HepG2 (cell line): ENCODE results near the gene ZNF443. TPM values are rescaled to one million over a fixed set of nuclear protein-coding genes. Genes with fewer than 3 reads are reported as not detected.

ENCODE experiments used
- FOXP1 ChIP-seq, 2 experiments: fragments of 450-650 bp in 1 of 2; IDR thresholded peaks; 2 replicates each; pipeline ENCODE4 v1.6.1; 2017 to 2018; ENCODE audit warnings: antibody characterized with exemption in 1 of 2
- HMGA1 ChIP-seq: sonication (generic); formaldehyde crosslinking; conservative IDR thresholded peaks from 2 replicates; pipeline ENCODE4 v1.4.0; 2020; ENCODE audit warnings: missing genetic modification reagents
- HNF1B ChIP-seq: sonication (generic); formaldehyde crosslinking; IDR thresholded peaks from 2 replicates; pipeline ENCODE4 v1.5.1; 2020; ENCODE audit warnings: mild to moderate bottlenecking, moderate library complexity, missing genetic modification reagents
- HNF4G ChIP-seq, 2 experiments: sonication (generic) in 1 of 2; formaldehyde crosslinking in 1 of 2; IDR thresholded peaks; 2 replicates each; pipeline versions ENCODE4 v1.4.0 to v1.6.1; 2011 to 2020; ENCODE audit warnings: borderline replicate concordance in 2 of 2, low read depth in 2 of 2, mild to moderate bottlenecking in 2 of 2, low read length in 1 of 2, missing genetic modification reagents in 1 of 2, moderate library complexity in 1 of 2
- NCOR1 ChIP-seq: fragments of 200-600 bp; sonication (generic); IDR thresholded peaks from 2 replicates; pipeline ENCODE4 v1.7.0; 2017; ENCODE audit warnings: antibody characterized with exemption, low read length, borderline replicate concordance
- NFKB2 ChIP-seq: sonication (generic); formaldehyde crosslinking; IDR thresholded peaks from 2 replicates; pipeline ENCODE4 v1.4.0; 2020; ENCODE audit warnings: missing genetic modification reagents, borderline replicate concordance
- NKX3-1 ChIP-seq: sonication (generic); formaldehyde crosslinking; IDR thresholded peaks from 2 replicates; pipeline ENCODE4 v1.5.0; 2020; ENCODE audit warnings: missing genetic modification reagents
- POLR2AphosphoS5 ChIP-seq: IDR thresholded peaks from 2 replicates; pipeline ENCODE4 v1.6.1; 2012; ENCODE audit warnings: low read depth, low read length
- RXRA ChIP-seq: sonication (generic); formaldehyde crosslinking; IDR thresholded peaks from 2 replicates; pipeline ENCODE4 v1.5.1; 2020; ENCODE audit warnings: missing genetic modification reagents
- SNAI1 ChIP-seq: sonication (generic); formaldehyde crosslinking; IDR thresholded peaks from 2 replicates; pipeline ENCODE4 v1.5.0; 2020; ENCODE audit warnings: mild to moderate bottlenecking, missing genetic modification reagents, borderline replicate concordance
- SRY ChIP-seq: sonication (generic); formaldehyde crosslinking; IDR thresholded peaks from 2 replicates; pipeline ENCODE4 v1.8.0; 2022; ENCODE audit warnings: mild to moderate bottlenecking, missing genetic modification reagents
- ZNF207 ChIP-seq: fragments of 450-650 bp; IDR thresholded peaks from 2 replicates; pipeline ENCODE4 v1.6.1; 2016; ENCODE audit warnings: antibody characterized with exemption, borderline replicate concordance
- ZNF230 ChIP-seq: sonication (generic); formaldehyde crosslinking; IDR thresholded peaks from 2 replicates; pipeline ENCODE4 v1.4.0; 2020; ENCODE audit warnings: mild to moderate bottlenecking, missing genetic modification reagents
- ZNF619 ChIP-seq: sonication (generic); formaldehyde crosslinking; IDR thresholded peaks from 2 replicates; pipeline ENCODE4 v1.4.0; 2020; ENCODE audit warnings: mild to moderate bottlenecking, missing genetic modification reagents
- ZNF687 ChIP-seq: sonication (generic); formaldehyde crosslinking; IDR thresholded peaks from 2 replicates; pipeline ENCODE4 v1.5.1; 2020; ENCODE audit warnings: mild to moderate bottlenecking, missing genetic modification reagents, moderate library complexity
- polyA plus RNA-seq, 8 experiments: library from polyadenylated mRNA; depleted of rRNA in 3 of 8; stranded (reverse) in 7 of 8; unstranded in 1 of 8; fragments of >200 nt; fragmentation: Illumina TruSeq in 4 of 8; extraction: Trizol in 4 of 8; gene quantifications; 2 replicates each; pipeline versions ENCODE4 v1.2.1 to v1.2.3, GENCODE V29; 2011 to 2016; ENCODE audit warnings: low read depth in 4 of 8, missing spikeins in 1 of 8, mixed read lengths in 1 of 8; ENCODE audit not compliant: insufficient read depth in 1 of 8
- total RNA-seq, 5 experiments: library from RNA; depleted of rRNA; stranded (reverse); fragments of >200 nt; fragmentation: Illumina TruSeq; extraction: Trizol; gene quantifications; 2 replicates each; pipeline ENCODE4 v1.2.3, GENCODE V29; 2016; ENCODE audit warnings: low read depth in 1 of 5
- TF ChIP-seq, protein P1 (sequence below): sonication (generic); formaldehyde crosslinking; IDR thresholded peaks from 2 replicates; pipeline ENCODE4 v1.4.0; 2020; ENCODE audit warnings: missing genetic modification reagents
- TF ChIP-seq, protein P2 (sequence below): sonication (generic); formaldehyde crosslinking; IDR thresholded peaks from 2 replicates; pipeline ENCODE4 v1.8.1; 2023; ENCODE audit warnings: mild to moderate bottlenecking, moderate library complexity, missing genetic modification reagents
- TF ChIP-seq, protein P3 (sequence below): sonication (generic); formaldehyde crosslinking; IDR thresholded peaks from 2 replicates; pipeline ENCODE4 v1.5.1; 2020; ENCODE audit warnings: missing genetic modification reagents, mild to moderate bottlenecking, borderline replicate concordance

Gene ZNF443
- total and polyA plus RNA-seq, 2 of the 13 experiments (the other 11 are each of a cell fraction or from before 2014, with no cell fraction given): 3.6 to 19.0 TPM

- TF ChIP-seq ZNF687 (CRISPR knock-in tag) (peak; percentile 77), FOXP1 (IDR thresholded peaks at IDR 0.05) (no peak), FOXP1 (CRISPR knock-in tag; IDR thresholded peaks at IDR 0.05) (0 out of 2 replicates have a peak, but pooled peaks have one; percentile 8), HNF1B (CRISPR knock-in tag) (peak; percentile 81), NKX3-1 (CRISPR knock-in tag) (no peak), POLR2AphosphoS5 (peak; percentile 77), RXRA (CRISPR knock-in tag) (peak; percentile 3; the same call in 1 of the 2 replicates), ZNF207 (no peak), ZNF619 (CRISPR knock-in tag) (no peak), ZNF230 (CRISPR knock-in tag) (no peak; the same call in 1 of the 2 replicates), SNAI1 (CRISPR knock-in tag) (no peak; the same call in none of the 2 replicates), NFKB2 (no peak), NCOR1 (peak; percentile 47; the same call in 1 of the 2 replicates), SRY (CRISPR knock-in tag) (no peak; the same call in 1 of the 2 replicates), HMGA1 (CRISPR knock-in tag) (no peak), HNF4G (IDR thresholded peaks at IDR 0.05; ENCODE audit: borderline replicate concordance, low read depth, low read length) (no peak), HNF4G (CRISPR knock-in tag; IDR thresholded peaks at IDR 0.05; ENCODE audit: borderline replicate concordance, low read depth) (no peak)
- TF ChIP-seq, protein P1, sequence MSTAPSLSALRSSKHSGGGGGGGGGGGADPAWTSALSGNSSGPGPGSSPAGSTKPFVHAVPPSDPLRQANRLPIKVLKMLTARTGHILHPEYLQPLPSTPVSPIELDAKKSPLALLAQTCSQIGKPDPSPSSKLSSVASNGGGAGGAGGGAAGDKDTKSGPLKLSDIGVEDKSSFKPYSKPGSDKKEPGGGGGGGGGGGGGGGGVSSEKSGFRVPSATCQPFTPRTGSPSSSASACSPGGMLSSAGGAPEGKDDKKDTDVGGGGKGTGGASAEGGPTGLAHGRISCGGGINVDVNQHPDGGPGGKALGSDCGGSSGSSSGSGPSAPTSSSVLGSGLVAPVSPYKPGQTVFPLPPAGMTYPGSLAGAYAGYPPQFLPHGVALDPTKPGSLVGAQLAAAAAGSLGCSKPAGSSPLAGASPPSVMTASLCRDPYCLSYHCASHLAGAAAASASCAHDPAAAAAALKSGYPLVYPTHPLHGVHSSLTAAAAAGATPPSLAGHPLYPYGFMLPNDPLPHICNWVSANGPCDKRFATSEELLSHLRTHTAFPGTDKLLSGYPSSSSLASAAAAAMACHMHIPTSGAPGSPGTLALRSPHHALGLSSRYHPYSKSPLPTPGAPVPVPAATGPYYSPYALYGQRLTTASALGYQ: peak; percentile 16; the same call in 1 of the 2 replicates
- TF ChIP-seq, protein P2, sequence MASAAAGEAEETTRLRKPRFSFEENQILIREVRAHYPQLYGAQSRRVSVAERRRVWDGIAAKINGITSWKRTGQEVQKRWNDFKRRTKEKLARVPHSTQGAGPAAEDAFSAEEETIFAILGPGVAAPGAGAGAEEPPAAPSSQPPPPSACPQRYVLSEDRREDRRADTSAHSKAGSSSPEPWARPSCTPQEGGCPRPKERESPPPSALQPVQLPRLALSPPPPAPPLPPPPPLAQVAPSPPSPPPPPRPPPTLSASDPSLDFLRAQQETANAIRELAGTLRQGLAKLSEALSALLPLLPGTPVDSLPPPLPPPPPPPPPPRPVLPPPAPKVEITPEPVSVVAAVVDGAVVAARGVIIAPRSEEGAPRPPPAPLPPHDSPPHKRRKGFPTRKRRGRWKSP (CRISPR knock-in tag): no peak; the same call in 1 of the 2 replicates
- TF ChIP-seq, protein P3, sequence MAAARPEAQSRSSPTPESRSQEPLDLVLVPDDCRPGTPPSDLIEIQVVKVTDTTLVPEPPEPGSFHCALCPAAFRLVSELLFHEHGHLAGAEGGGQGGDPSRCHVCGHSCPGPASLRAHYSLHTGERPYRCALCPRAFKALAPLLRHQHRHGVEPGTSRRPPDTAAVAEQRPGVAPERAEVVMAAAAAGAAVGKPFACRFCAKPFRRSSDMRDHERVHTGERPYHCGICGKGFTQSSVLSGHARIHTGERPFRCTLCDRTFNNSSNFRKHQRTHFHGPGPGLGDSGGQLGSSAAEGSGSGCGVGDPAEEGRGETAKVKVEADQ (CRISPR knock-in tag): no peak
Measured at GRCh38 chr19:12400633-12401502, 40.0 kb downstream of the ZNF443 start, which contains the start of gene ZNF799 (continued).
